HepG2 (cell line): ENCODE results near the gene PFDN1. TPM values are rescaled to one million over a fixed set of nuclear protein-coding genes. Genes with fewer than 3 reads are reported as not detected.

Experiments
- ATAC-seq: fragments of 200-7000 bp; cut with Tn5 transposase; 3 replicates; pipeline ENCODE4 v1.9.1; 2020; ENCODE audit warnings: mild to moderate bottlenecking, moderate library complexity
- BruUV-seq: library from RNA; stranded (reverse); fragments of 400-500 nt; replicated peaks from 2 replicates; lab custom pipeline; 2021; lab: Mats Ljungman, UMichigan
- CTCF ChIA-PET: fragments of 300-600 bp; formaldehyde crosslinking; extraction: SDS; loops from one replicate; lab custom pipeline; 2021; ENCODE audit warnings: low total read pairs, inconsistent platforms, low intra/inter-chr PET ratio; lab: Yijun Ruan, JAX
- POLR2A ChIA-PET: fragments of 350-600 bp; sonication (Branson Sonifier 250); formaldehyde crosslinking; loops from one replicate; lab custom pipeline; 2020; ENCODE audit warnings: antibody characterized with exemption, inconsistent platforms; lab: Yijun Ruan, JAX
- DNase-seq: peaks from one replicate; pipeline ENCODE4 v3.0.0-alpha.2; 2015; ENCODE audit warnings: low spot score
- FAIRE-seq: peaks from 3 replicates; lab custom pipeline; 2011; peaks lifted over from hg19 to GRCh38; lab: Jason Lieb, UNC
- H2AFZ ChIP-seq: one replicate; pipeline ENCODE4 v1.6.1; 2011; ENCODE audit warnings: low read length, inconsistent platforms
- H3K27ac ChIP-seq: fragments of 300-600 bp; 3 replicates; pipeline ENCODE4 v1.8.0; 2011; ENCODE audit warnings: mixed run types, mild to moderate bottlenecking, mixed read lengths, low read length, inconsistent platforms; ENCODE audit not compliant: insufficient read depth; ENCODE audit errors: extremely low read length
- H3K27me3 ChIP-seq, 2 experiments: fragments of 200-600 bp in 1 of 2; 2 replicates in 1 of 2; 3 replicates in 1 of 2; pipeline versions ENCODE4 v1.6.0 to v1.8.0; 2011; ENCODE audit warnings: low read length in 2 of 2, mild to moderate bottlenecking in 2 of 2, moderate library complexity in 2 of 2, inconsistent platforms in 1 of 2; ENCODE audit not compliant: insufficient read depth in 2 of 2, control insufficient read depth in 1 of 2
- H3K36me3 ChIP-seq, 2 experiments: fragments of 200-600 bp in 1 of 2; replicated peaks in 1 of 2; 2 replicates in 1 of 2; 3 replicates in 1 of 2; pipeline versions ENCODE4 v1.5.1 to v1.8.0; 2011; ENCODE audit warnings: low read length in 2 of 2, inconsistent platforms in 1 of 2; ENCODE audit not compliant: insufficient read depth in 2 of 2, control insufficient read depth in 1 of 2
- H3K4me1 ChIP-seq: 2 replicates; pipeline ENCODE4 v1.5.1; 2012; ENCODE audit warnings: low read length, inconsistent platforms; ENCODE audit not compliant: insufficient read depth
- H3K4me2 ChIP-seq: 2 replicates; pipeline ENCODE4 v1.6.0; 2011; ENCODE audit warnings: low read depth, low read length, inconsistent platforms
- H3K4me3 ChIP-seq, 3 experiments: fragments of 200-600 bp in 1 of 3; sonication (generic), shearing (Covaris generic) in 1 of 3; replicated peaks in 1 of 3; 2 replicates each; pipeline ENCODE4 v1.5.1; 2011 to 2016; ENCODE audit warnings: low read length in 3 of 3, inconsistent platforms in 2 of 3, low read depth in 2 of 3, mild to moderate bottlenecking in 2 of 3, control low read depth in 1 of 3, mixed read lengths in 1 of 3; ENCODE audit not compliant: insufficient read depth in 1 of 3
- H3K79me2 ChIP-seq: one replicate; pipeline ENCODE4 v1.6.1; 2011; ENCODE audit warnings: low read length, inconsistent platforms; ENCODE audit not compliant: insufficient read depth
- H3K9ac ChIP-seq: 2 replicates; pipeline ENCODE4 v1.6.0; 2011; ENCODE audit warnings: mild to moderate bottlenecking, low read depth, low read length, inconsistent platforms; ENCODE audit not compliant: insufficient read depth
- H3K9me3 ChIP-seq: 2 replicates; pipeline ENCODE4 v1.5.1; 2012; ENCODE audit warnings: mild to moderate bottlenecking, low read length
- H4K20me1 ChIP-seq: 2 replicates; pipeline ENCODE4 v1.6.0; 2011; ENCODE audit warnings: inconsistent platforms, mild to moderate bottlenecking, low read length, moderate library complexity; ENCODE audit not compliant: insufficient read depth
- DPF2 ChIP-seq: sonication (generic); formaldehyde crosslinking; IDR thresholded peaks from 2 replicates; pipeline ENCODE4 v1.4.0; 2020; ENCODE audit warnings: mild to moderate bottlenecking, low read depth, missing genetic modification reagents, borderline replicate concordance
- EZH2 ChIP-seq: conservative IDR thresholded peaks from 2 replicates; pipeline ENCODE4 v1.6.1; 2012; ENCODE audit warnings: mild to moderate bottlenecking, low read depth, low read length, moderate library complexity
- FOSL2 ChIP-seq: sonication (generic); formaldehyde crosslinking; IDR thresholded peaks from 2 replicates; pipeline ENCODE4 v1.4.0; 2020; ENCODE audit warnings: missing genetic modification reagents
- MBD4 ChIP-seq: IDR thresholded peaks from 2 replicates; pipeline ENCODE4 v1.6.1; 2012; ENCODE audit warnings: low read length, inconsistent platforms, borderline replicate concordance
- MED13 ChIP-seq: sonication (generic); formaldehyde crosslinking; IDR thresholded peaks from 2 replicates; pipeline ENCODE4 v1.5.0; 2020; ENCODE audit warnings: missing genetic modification reagents
- ZSCAN25 ChIP-seq: sonication (generic); formaldehyde crosslinking; IDR thresholded peaks from 2 replicates; pipeline ENCODE4 v1.8.0; 2022; ENCODE audit warnings: mild to moderate bottlenecking, missing genetic modification reagents
- WGBS: methylation state at CpG from one replicate; pipeline ENCODE4 v1.1.6; 2017; ENCODE audit warnings: low lambda C conversion rate; 5-methylcytosine and 5-hydroxymethylcytosine counted together
- in situ Hi-C: cut with HindIII; loops from 2 replicates; pipeline ENCODE4 v1.10.0; 2017; ENCODE audit warnings: low pct_unique_long_range_greater_than_20kb; ENCODE audit not compliant: extremely low pct_ligation_motif_present
- intact Hi-C: fragments of 100-400 bp; cut with micrococcal nuclease; formaldehyde crosslinking; loops from one replicate; pipeline ENCODE4 v1.10.0; 2022; ENCODE audit not compliant: unreplicated experiment
- polyA plus RNA-seq, 8 experiments: library from polyadenylated mRNA; depleted of rRNA in 3 of 8; stranded (reverse) in 7 of 8; unstranded in 1 of 8; fragments of >200 nt; fragmentation: Illumina TruSeq in 4 of 8; extraction: Trizol in 4 of 8; gene quantifications; 2 replicates each; pipeline versions ENCODE4 v1.2.1 to v1.2.3, GENCODE V29; 2011 to 2016; ENCODE audit warnings: low read depth in 4 of 8, missing spikeins in 1 of 8, mixed read lengths in 1 of 8; ENCODE audit not compliant: insufficient read depth in 1 of 8
- total RNA-seq, 5 experiments: library from RNA; depleted of rRNA; stranded (reverse); fragments of >200 nt; fragmentation: Illumina TruSeq; extraction: Trizol; gene quantifications; 2 replicates each; pipeline ENCODE4 v1.2.3, GENCODE V29; 2016; ENCODE audit warnings: low read depth in 1 of 5
- TF ChIP-seq, protein P1 (sequence below): IDR thresholded peaks from 2 replicates; pipeline ENCODE4 v1.6.1; 2016
- TF ChIP-seq, protein P2 (sequence below): sonication (generic); formaldehyde crosslinking; IDR thresholded peaks from 2 replicates; pipeline ENCODE4 v1.5.0; 2020; ENCODE audit warnings: missing genetic modification reagents

Gene PFDN1
- total and polyA plus RNA-seq, 2 of the 13 experiments (the other 11 are each of a cell fraction or from before 2014, with no cell fraction given): 67.2 to 70.8 TPM

DNA sequence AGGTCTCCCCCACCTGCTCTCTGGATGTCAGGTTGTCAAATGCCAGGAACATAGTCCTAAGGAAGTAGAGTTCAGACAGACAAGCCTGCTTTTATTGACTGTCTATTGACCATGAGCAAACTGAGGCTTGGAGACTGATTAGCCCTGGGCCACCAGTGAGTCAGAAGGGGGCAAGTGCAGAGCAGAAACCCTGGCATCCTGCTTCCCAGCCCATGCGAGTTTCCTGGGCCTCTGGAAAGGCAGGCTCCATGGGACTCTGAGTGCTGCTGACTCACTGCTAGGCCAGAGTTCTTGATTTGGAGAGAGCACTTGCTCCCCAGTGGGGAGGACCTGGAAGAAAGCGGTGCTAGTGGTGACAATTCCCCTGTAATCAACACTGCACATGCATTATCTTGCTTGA is 46.3 kb upstream of the PFDN1 start:
- Histone ChIP-seq H3K27me3 (0 out of 5 replicates have a peak, but pooled peaks cover 0 to 7% of the 10 kb centered on the region in 2 experiments), H2AFZ (no peak overlapping the region), H3K9me3 (no peaks in the 10 kb centered on the region), H3K4me3 (no peak overlapping the region), H4K20me1 (no peaks in the 10 kb centered on the region), H3K27ac (no peak overlapping the region), H3K9ac (no peak overlapping the region), H3K36me3 (no peaks in the 10 kb centered on the region), H3K4me2 (no peak overlapping the region), H3K79me2 (no peaks in the 10 kb centered on the region), H3K4me1 (peaks cover 73% of the 10 kb centered on the region)
- ChIA-PET POLR2A (no interaction called here), CTCF (interaction anchor here (1.0 kb wide), 1 partner anchor 105 kb away, joined by 3 read pairs; no protein-coding TSS in a partner anchor)
- FAIRE-seq: no peak
- WGBS: 75% methylated on average over 1 of the region's 2 CpGs
- no TSS peak for BruUV-seq
- ATAC-seq: no peak
- DNase-seq: no peak
- TF ChIP-seq EZH2 (no peak), MBD4 (no peak), FOSL2 (CRISPR knock-in tag) (peak; percentile 37; the same call in 1 of the 2 replicates)
- intact Hi-C loops (loop anchor here (5.0 kb wide), 3 partner anchors 57 to 177 kb away; no protein-coding TSS in a partner anchor), in situ Hi-C loops (no loop called here)

DNA sequence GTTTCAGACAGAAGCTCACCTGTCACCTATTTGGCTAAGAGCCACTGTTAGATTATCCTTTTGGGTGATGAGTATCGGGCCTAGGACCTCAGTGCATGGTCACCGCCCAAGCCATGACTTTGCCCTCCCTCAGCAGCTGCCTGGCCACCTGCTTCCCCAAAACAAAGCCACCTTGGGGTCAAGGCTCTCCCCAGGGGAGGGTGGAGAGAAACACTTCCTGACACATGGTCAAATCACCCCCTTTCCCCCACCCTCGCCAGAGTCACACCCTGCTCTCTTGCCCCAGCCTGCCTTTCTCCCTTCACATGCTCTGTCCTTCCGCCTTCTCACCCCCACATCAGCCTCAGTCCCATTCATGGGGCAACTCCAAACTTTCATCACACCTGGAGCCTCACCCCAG is 45.2 kb upstream of the PFDN1 start:
- 31% methylated on average over 3 of the region's 4 CpGs for WGBS
- Histone ChIP-seq H3K9me3 (no peaks in the 10 kb centered on the region), H3K4me2 (peak overlapping the region; percentile 99; the same call in 1 of the 2 replicates), H3K36me3 (no peaks in the 10 kb centered on the region), H3K9ac (no peak overlapping the region), H3K4me3 (no peak overlapping the region), H3K79me2 (no peaks in the 10 kb centered on the region), H3K27ac (no peak overlapping the region), H2AFZ (no peak overlapping the region), H4K20me1 (no peaks in the 10 kb centered on the region), H3K27me3 (0 out of 5 replicates have a peak, but pooled peaks cover 0 to 7% of the 10 kb centered on the region in 2 experiments), H3K4me1 (peaks cover 69% of the 10 kb centered on the region)
- TF ChIP-seq, protein P1, sequence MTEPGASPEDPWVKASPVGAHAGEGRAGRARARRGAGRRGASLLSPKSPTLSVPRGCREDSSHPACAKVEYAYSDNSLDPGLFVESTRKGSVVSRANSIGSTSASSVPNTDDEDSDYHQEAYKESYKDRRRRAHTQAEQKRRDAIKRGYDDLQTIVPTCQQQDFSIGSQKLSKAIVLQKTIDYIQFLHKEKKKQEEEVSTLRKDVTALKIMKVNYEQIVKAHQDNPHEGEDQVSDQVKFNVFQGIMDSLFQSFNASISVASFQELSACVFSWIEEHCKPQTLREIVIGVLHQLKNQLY: no peak
- TF ChIP-seq, protein P2, sequence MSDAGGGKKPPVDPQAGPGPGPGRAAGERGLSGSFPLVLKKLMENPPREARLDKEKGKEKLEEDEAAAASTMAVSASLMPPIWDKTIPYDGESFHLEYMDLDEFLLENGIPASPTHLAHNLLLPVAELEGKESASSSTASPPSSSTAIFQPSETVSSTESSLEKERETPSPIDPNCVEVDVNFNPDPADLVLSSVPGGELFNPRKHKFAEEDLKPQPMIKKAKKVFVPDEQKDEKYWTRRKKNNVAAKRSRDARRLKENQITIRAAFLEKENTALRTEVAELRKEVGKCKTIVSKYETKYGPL (CRISPR knock-in tag): no peak
- TF ChIP-seq MED13 (CRISPR knock-in tag) (no peak), ZSCAN25 (no peak), DPF2 (CRISPR knock-in tag) (no peak)
- intact Hi-C loops: loop anchor here (5.0 kb wide), 3 partner anchors 56 to 176 kb away; no protein-coding TSS in a partner anchor
- DNase-seq (no peak), ATAC-seq (no peak), FAIRE-seq (no peak)
- in situ Hi-C loops: no loop called here
- no TSS peak for BruUV-seq
- POLR2A ChIA-PET: no interaction called here
- CTCF ChIA-PET: no interaction called here
